ENCODE results near the gene DHCR7.

Gene DHCR7

DNA sequence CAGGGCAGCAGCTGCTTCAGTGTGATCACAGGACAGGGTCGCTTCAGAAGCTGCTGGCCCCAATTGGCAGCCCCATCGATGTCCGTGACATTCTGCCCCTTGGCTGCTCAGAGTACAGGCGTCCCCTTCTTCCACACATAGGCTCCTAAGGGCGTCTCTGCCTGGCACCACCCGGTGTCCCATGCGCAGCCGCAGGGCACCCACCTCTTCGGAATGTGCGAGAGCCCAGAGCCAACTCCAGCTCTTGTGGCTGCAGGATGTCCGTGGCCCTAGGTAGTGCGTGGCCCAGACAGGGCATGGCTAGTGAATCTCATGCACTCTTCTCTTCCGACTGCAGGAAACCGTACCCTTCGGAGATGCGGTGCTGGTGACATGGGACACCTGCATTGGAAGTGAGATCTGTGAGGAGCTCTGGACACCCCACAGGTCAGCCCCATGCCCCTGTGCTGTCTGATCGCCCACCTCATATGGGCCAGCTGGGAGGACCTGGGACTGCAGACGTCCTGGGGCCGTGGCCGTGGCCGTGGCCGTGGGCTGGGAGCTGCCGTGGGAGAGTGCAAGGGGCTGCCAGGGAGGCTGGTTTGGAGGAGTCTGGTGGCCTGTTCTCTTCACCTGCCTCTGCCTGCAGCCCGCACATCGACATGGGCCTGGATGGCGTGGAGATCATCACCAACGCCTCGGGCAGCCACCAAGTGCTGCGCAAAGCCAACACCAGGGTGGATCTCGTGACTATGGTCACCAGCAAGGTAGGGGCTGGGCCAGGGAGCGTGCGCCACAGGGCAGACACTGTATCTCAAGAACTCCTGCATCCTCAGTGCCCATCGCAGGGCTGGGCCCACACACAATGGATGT, 25.0 kb upstream of the DHCR7 start:
- no peak for TF ChIP-seq EZH2phosphoT487 (conservative IDR thresholded peaks at IDR 0.05; ENCODE audit: low read length)
- TF ChIP-seq, protein P1, sequence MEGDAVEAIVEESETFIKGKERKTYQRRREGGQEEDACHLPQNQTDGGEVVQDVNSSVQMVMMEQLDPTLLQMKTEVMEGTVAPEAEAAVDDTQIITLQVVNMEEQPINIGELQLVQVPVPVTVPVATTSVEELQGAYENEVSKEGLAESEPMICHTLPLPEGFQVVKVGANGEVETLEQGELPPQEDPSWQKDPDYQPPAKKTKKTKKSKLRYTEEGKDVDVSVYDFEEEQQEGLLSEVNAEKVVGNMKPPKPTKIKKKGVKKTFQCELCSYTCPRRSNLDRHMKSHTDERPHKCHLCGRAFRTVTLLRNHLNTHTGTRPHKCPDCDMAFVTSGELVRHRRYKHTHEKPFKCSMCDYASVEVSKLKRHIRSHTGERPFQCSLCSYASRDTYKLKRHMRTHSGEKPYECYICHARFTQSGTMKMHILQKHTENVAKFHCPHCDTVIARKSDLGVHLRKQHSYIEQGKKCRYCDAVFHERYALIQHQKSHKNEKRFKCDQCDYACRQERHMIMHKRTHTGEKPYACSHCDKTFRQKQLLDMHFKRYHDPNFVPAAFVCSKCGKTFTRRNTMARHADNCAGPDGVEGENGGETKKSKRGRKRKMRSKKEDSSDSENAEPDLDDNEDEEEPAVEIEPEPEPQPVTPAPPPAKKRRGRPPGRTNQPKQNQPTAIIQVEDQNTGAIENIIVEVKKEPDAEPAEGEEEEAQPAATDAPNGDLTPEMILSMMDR (IDR thresholded peaks at IDR 0.05; ENCODE audit: insufficient read depth, low read length, poor library complexity, severe bottlenecking) = no peak
- H3K9ac ChIP-seq (ENCODE audit: low read length) = no peak overlapping the region
- H2AFZ ChIP-seq (ENCODE audit: low read depth, low read length, severe bottlenecking) = no peak overlapping the region
- no peak overlapping the region for H3K4me3 ChIP-seq (ENCODE audit: insufficient read depth, low read length, poor library complexity, severe bottlenecking)
- H3K9me2 ChIP-seq (replicated peaks; ENCODE audit: insufficient read depth, low read length) = no peaks in the 10 kb centered on the region
- H3K27ac ChIP-seq (ENCODE audit: low read depth, low read length) = no peak overlapping the region
- H3K36me3 ChIP-seq (ENCODE audit: low read length) = no peaks in the 10 kb centered on the region
- H3K79me2 ChIP-seq (ENCODE audit: insufficient read depth, low read length) = no peaks in the 10 kb centered on the region
- H3K4me2 ChIP-seq (ENCODE audit: low read depth, low read length, poor library complexity, severe bottlenecking) = no peak overlapping the region
- H3K27me3 ChIP-seq (ENCODE audit: low read length) = no peaks in the 10 kb centered on the region
- no peaks in the 10 kb centered on the region for H4K20me1 ChIP-seq (ENCODE audit: low read depth, low read length)
- no peaks in the 10 kb centered on the region for H3F3A ChIP-seq (ENCODE audit: insufficient read depth)
- H3K9me3 ChIP-seq (ENCODE audit: insufficient read depth, low read length) = no peaks in the 10 kb centered on the region

DNA sequence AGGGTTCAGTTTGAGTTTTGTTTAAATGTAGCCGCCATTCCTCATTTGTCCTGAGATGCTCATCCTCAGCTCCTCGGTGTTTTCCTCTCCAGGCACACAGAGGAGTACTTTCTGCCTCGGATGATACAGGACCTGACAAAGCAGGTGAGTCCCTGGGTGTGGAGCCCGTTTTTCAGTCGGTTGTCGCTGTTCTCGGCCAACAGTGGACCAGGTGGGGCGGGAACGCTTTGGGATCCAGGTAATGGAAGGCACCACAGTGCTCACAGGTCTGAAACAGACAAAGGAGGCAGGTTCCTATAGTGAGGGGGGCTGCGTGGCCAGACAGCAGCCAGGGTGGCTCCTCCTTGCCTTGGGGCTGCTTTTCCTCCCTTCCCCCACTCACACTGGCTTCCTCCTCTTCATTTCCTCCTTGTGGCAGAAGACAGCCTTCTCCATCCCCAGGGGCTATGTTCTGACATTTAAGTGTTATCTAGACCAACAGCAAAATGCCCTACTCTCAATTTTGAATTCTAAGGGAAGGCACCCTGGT, 24.2 kb upstream of the DHCR7 start:
- Histone ChIP-seq H3K36me3 (ENCODE audit: low read length) (peaks cover 4% of the 10 kb centered on the region; the same call in 1 of the 2 replicates), H4K20me1 (ENCODE audit: low read depth, low read length) (no peaks in the 10 kb centered on the region)
- TF ChIP-seq, protein P1 (IDR thresholded peaks at IDR 0.05; ENCODE audit: insufficient read depth, low read length, poor library complexity, severe bottlenecking) = no peak
- no peak for TF ChIP-seq EZH2phosphoT487 (conservative IDR thresholded peaks at IDR 0.05; ENCODE audit: low read length)

DNA sequence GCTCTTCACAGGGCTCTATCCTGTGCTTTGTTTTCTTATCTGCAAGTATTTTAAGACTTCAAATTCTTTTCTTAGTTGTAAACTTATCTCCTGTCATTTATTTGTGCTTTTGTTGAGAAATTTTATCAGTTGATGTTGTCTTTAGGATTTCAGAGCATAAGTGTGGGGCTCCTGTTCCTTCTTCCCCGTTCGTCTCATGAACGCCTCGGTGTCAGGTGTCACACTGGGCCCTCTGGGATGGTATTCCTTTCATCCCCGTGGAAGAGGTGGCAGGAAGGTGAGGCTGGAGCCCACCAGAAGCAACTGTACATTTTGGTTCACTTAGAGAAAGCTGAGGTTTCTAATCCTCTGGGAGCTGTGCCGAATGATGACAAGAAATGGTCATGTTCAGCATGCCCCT, 22.8 kb upstream of the DHCR7 start:
- Histone ChIP-seq H3K9me3 (ENCODE audit: insufficient read depth, low read length) (no peaks in the 10 kb centered on the region), H2AFZ (ENCODE audit: low read depth, low read length, severe bottlenecking) (no peak overlapping the region), H3K27ac (ENCODE audit: low read depth, low read length) (no peak overlapping the region), H3K4me3 (ENCODE audit: insufficient read depth, low read length, poor library complexity, severe bottlenecking) (no peak overlapping the region), H3K27me3 (ENCODE audit: low read length) (no peaks in the 10 kb centered on the region), H3K36me3 (ENCODE audit: low read length) (peaks cover 7% of the 10 kb centered on the region; the same call in 1 of the 2 replicates), H3K9me2 (replicated peaks; ENCODE audit: insufficient read depth, low read length) (no peaks in the 10 kb centered on the region), H4K20me1 (ENCODE audit: low read depth, low read length) (no peaks in the 10 kb centered on the region), H3K4me2 (ENCODE audit: low read depth, low read length, poor library complexity, severe bottlenecking) (no peak overlapping the region), H3K9ac (ENCODE audit: low read length) (no peak overlapping the region), H3F3A (ENCODE audit: insufficient read depth) (no peaks in the 10 kb centered on the region), H3K79me2 (ENCODE audit: insufficient read depth, low read length) (no peaks in the 10 kb centered on the region)
- no peak for TF ChIP-seq EZH2phosphoT487 (conservative IDR thresholded peaks at IDR 0.05; ENCODE audit: low read length)
- TF ChIP-seq, protein P1 (IDR thresholded peaks at IDR 0.05; ENCODE audit: insufficient read depth, low read length, poor library complexity, severe bottlenecking) = no peak

More for the DNA sequence above, 24.2 kb upstream of the DHCR7 start:
- H3K4me3 ChIP-seq (ENCODE audit: insufficient read depth, low read length, poor library complexity, severe bottlenecking) = no peak overlapping the region
- no peaks in the 10 kb centered on the region for H3K79me2 ChIP-seq (ENCODE audit: insufficient read depth, low read length)
- H3K27ac ChIP-seq (ENCODE audit: low read depth, low read length) = no peak overlapping the region
- H3F3A ChIP-seq (ENCODE audit: insufficient read depth) = no peaks in the 10 kb centered on the region
- H3K9ac ChIP-seq (ENCODE audit: low read length) = no peak overlapping the region
- no peaks in the 10 kb centered on the region for H3K27me3 ChIP-seq (ENCODE audit: low read length)
- H3K4me2 ChIP-seq (ENCODE audit: low read depth, low read length, poor library complexity, severe bottlenecking) = no peak overlapping the region
- no peak overlapping the region for H2AFZ ChIP-seq (ENCODE audit: low read depth, low read length, severe bottlenecking)
- H3K9me2 ChIP-seq (replicated peaks; ENCODE audit: insufficient read depth, low read length) = no peaks in the 10 kb centered on the region
- no peaks in the 10 kb centered on the region for H3K9me3 ChIP-seq (ENCODE audit: insufficient read depth, low read length)

Measured in SU-DHL-6 (cell line).